ENCODE data around the gene CBR4.
"Not testable (repeated sequence)": the region's sequence is repeated elsewhere in the genome, so short reads cannot be mapped to it uniquely, and the experiment has no call there.

CBR4 gene

DNA sequence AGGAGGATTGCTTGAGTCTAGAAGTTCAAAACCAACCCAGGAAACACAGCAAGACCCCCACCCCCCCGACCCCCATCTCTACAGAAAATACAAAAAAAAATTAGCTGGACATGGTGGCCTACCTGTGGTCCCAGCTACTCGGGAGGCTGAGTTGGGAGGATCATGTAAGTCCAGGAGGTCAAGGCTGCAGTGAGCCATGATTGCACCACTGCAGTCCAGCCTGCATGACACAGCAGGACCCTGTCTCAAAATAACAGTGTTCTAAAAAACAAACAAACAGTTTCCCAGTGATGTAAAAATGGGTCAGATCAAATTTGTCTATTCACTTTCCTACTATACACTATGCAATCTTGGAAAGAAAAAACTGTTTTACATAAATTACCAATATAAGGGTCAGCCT, 2.0 kb upstream of the CBR4 start:
- H3K36me3 ChIP-seq (ENCODE audit: control insufficient read depth, insufficient read depth, low read length), result no peaks in the 10 kb centered on the region
- no peaks in the 10 kb centered on the region for H3K27me3 ChIP-seq (ENCODE audit: control insufficient read depth, insufficient read depth, low read length)
- no peak overlapping the region for H3K27ac ChIP-seq (ENCODE audit: low read depth, low read length)
- peaks cover 22% of the 10 kb centered on the region for H3K4me1 ChIP-seq (ENCODE audit: control insufficient read depth, insufficient read depth, low read length)
- H3K9me3 ChIP-seq (ENCODE audit: control insufficient read depth, insufficient read depth, low read depth, low read length), result no peaks in the 10 kb centered on the region
- H3K9ac ChIP-seq (ENCODE audit: low read length), result no peak overlapping the region
- H3K4me3 ChIP-seq (ENCODE audit: low read depth, low read length), result no peak overlapping the region

DNA sequence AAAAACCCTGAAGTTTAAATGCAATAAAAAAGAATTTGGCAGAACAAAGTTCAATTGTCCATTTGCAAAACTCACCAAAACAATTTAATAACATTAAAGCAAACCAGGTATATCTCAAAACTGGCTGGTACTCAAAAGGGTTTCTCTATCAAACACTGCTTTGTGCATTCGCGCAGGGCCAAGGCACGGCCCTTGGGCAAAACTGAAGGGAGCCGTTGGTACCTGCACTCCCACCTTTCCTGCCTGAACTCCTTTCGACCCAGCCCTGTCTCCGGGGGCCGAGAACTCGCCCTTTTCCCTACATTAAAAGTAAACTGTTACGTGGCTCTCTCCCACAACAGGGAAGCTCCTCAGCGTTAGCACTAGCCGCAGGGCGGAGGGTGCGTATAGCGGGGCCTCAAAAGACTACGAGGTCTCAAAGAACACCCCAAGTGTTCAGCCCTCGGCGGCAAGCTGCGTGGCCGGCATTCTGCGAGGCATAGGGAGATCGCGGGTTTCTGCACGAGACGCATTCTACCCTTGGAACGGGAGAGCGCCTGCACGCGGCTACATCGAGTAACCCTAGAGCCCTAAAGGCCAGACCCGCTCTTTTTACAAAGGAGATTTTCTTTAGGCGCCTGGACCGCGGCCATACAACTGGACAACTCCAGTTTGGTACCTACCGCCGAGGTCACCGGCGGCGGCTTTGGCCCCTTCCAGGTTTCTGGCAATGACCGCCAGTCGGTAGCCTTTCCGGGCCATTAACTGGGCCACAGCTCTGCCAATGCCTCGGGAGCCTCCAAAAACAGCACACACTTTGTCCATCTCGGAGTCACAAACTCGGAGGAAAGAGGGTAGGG, 550 bp downstream of the CBR4 start:
- peaks cover 25% of the 10 kb centered on the region for H3K4me1 ChIP-seq (ENCODE audit: control insufficient read depth, insufficient read depth, low read length)
- peaks cover 24% of the 10 kb centered on the region for H3K36me3 ChIP-seq (ENCODE audit: control insufficient read depth, insufficient read depth, low read length)
- H3K9ac ChIP-seq (ENCODE audit: low read length), result peak overlapping the region; percentile 95
- H3K4me3 ChIP-seq (ENCODE audit: low read depth, low read length), result peak overlapping the region; percentile 95
- H3K27me3 ChIP-seq (ENCODE audit: control insufficient read depth, insufficient read depth, low read length), result no peaks in the 10 kb centered on the region
- H3K27ac ChIP-seq (ENCODE audit: low read depth, low read length), result peak overlapping the region; percentile 86
- H3K9me3 ChIP-seq (ENCODE audit: control insufficient read depth, insufficient read depth, low read depth, low read length), result no peaks in the 10 kb centered on the region

DNA sequence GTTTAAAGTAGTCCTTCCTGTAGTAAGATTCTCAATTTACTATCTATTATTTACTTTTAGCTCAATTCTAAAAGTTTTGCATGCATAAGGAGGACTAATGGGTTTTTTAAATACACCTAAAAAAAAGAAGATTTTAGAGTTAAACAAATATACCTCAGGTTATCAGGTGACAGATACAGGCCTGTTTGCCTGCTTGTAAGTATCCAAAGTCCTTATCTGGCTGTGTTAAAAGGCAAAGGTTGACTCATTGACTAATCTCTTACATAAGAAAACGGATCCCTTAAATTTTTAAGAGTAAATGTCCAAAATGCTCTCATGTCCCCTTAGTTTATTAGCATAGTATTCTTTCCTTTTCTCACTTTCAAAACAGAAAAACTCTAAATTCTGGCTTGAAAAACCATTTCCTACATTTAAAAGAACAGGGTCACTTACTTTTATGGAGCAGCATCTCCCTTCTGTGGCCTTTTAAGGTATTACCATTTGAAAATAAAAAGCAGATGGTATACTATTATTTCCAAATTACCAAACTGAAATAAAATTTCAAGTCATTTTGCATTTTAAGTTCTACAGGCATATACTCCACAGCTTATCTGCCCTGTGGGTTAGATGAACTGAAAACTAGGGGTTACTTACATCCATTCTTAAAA, 4.5 kb downstream of the CBR4 start:
- H3K4me1 ChIP-seq (ENCODE audit: control insufficient read depth, insufficient read depth, low read length), result peaks cover 25% of the 10 kb centered on the region
- H3K4me3 ChIP-seq (ENCODE audit: low read depth, low read length), result no peak overlapping the region
- H3K9me3 ChIP-seq (ENCODE audit: control insufficient read depth, insufficient read depth, low read depth, low read length), result no peaks in the 10 kb centered on the region
- H3K27me3 ChIP-seq (ENCODE audit: control insufficient read depth, insufficient read depth, low read length), result no peaks in the 10 kb centered on the region
- no peak overlapping the region for H3K9ac ChIP-seq (ENCODE audit: low read length)
- H3K36me3 ChIP-seq (ENCODE audit: control insufficient read depth, insufficient read depth, low read length), result peaks cover 57% of the 10 kb centered on the region
- H3K27ac ChIP-seq (ENCODE audit: low read depth, low read length), result no peak overlapping the region

DNA sequence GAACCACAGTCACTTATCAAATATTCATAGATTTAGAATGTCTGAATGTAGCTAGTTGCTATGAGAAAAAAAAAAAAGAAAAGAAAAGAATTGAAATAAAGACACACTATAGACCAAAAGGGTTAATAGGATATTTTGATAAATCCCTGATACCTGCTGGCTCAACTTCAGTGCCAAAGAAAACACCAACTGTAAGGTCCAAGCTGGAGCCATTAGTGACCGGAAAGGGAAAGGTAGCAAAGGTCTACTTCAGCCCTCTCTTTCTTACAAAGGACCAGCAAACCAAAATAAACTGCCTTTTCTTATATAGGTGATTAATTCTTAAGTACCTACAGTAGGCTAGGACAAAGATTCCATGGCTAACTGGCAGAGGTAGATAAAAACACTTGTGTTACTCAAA, 9.7 kb downstream of the CBR4 start:
- no peak overlapping the region for H3K27ac ChIP-seq (ENCODE audit: low read depth, low read length)
- H3K9ac ChIP-seq (ENCODE audit: low read length), result no peak overlapping the region
- no peak overlapping the region for H3K4me3 ChIP-seq (ENCODE audit: low read depth, low read length)
- peaks cover 89% of the 10 kb centered on the region for H3K36me3 ChIP-seq (ENCODE audit: control insufficient read depth, insufficient read depth, low read length)
- no peaks in the 10 kb centered on the region for H3K9me3 ChIP-seq (ENCODE audit: control insufficient read depth, insufficient read depth, low read depth, low read length)
- no peaks in the 10 kb centered on the region for H3K4me1 ChIP-seq (ENCODE audit: control insufficient read depth, insufficient read depth, low read length)
- no peaks in the 10 kb centered on the region for H3K27me3 ChIP-seq (ENCODE audit: control insufficient read depth, insufficient read depth, low read length)

DNA sequence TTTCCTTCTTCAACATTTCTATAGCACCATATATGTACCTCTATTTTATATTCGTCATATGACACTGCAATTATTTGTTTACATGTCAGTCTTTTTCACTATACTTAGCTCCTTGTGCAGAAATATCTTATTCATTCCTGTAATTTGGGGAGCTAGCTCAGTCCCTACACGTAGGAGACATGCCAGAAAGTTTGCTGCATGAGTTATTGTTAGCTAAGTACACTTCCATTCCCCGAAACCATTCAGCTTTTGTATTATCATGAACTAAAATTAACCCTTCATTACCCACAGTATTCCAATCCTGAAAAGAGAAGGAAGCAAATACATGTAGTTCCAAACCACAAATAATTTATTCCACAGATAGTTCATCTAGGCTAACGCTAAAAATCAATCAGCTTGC, 10.2 kb downstream of the CBR4 start:
- Histone ChIP-seq H3K9me3 (ENCODE audit: control insufficient read depth, insufficient read depth, low read depth, low read length) (no peaks in the 10 kb centered on the region), H3K36me3 (ENCODE audit: control insufficient read depth, insufficient read depth, low read length) (peaks cover 89% of the 10 kb centered on the region), H3K9ac (ENCODE audit: low read length) (no peak overlapping the region), H3K4me1 (ENCODE audit: control insufficient read depth, insufficient read depth, low read length) (no peaks in the 10 kb centered on the region), H3K27me3 (ENCODE audit: control insufficient read depth, insufficient read depth, low read length) (no peaks in the 10 kb centered on the region), H3K4me3 (ENCODE audit: low read depth, low read length) (no peak overlapping the region), H3K27ac (ENCODE audit: low read depth, low read length) (no peak overlapping the region)

DNA sequence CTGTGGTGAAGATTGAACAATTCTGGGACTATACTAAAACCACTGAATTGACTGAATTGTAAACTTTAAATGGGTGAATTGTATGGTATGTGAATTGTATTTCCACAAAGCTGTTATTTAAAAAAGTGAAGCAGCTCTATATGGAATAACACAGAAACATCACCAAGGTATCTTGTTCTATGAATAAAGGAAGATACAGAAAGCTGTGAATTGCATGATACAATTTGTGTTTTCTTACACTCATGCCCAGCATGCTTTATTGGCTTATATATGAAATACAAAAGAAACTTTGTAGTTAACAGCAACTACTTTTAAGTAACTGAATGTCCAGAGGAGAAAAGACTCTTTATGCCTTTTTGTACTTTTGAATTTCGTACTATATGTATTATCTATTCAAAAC, 11.5 kb downstream of the CBR4 start:
- Histone ChIP-seq H3K9me3 (ENCODE audit: control insufficient read depth, insufficient read depth, low read depth, low read length) (no peaks in the 10 kb centered on the region), H3K9ac (ENCODE audit: low read length) (no peak overlapping the region), H3K27ac (ENCODE audit: low read depth, low read length) (no peak overlapping the region), H3K4me1 (ENCODE audit: control insufficient read depth, insufficient read depth, low read length) (no peaks in the 10 kb centered on the region), H3K36me3 (ENCODE audit: control insufficient read depth, insufficient read depth, low read length) (peaks cover 89% of the 10 kb centered on the region), H3K27me3 (ENCODE audit: control insufficient read depth, insufficient read depth, low read length) (no peaks in the 10 kb centered on the region), H3K4me3 (ENCODE audit: low read depth, low read length) (no peak overlapping the region)

DNA sequence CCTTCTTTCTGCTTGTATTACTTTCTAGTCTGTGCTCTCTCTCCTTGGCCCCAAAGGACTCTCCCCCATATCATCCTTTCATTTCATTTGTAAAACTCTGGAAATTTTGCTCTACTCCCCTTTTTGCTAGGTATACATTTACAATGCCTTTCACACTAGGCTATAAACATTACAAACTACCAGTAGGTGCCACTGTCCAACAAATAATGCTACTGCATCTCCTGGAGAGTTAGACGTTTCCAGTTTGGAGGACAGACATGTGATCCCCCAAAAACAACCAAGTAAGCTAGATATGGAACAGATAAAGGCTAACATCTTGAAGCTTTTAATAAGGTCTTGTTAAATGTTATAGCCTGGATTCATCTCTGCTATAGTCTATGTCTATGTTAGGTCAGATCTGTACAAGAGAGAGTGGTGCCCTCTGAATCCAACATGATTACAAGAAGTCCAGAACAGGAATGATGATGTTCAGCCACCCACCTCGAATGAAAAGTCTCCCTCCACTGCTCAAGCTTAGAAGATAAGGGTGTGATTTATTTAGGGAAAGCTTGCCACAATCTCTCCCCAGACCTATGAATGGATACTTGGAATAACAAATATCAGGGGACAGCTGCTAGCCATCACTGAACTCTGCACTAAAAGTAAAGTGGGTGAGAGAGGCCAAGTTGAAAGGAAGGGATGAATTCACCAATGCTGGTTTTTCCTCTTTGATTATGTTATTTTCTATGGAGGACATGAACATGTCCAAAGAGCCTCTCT, 14.3 kb downstream of the CBR4 start:
- H3K9ac ChIP-seq (ENCODE audit: low read length), result no peak overlapping the region
- no peak overlapping the region for H3K27ac ChIP-seq (ENCODE audit: low read depth, low read length)
- H3K27me3 ChIP-seq (ENCODE audit: control insufficient read depth, insufficient read depth, low read length), result no peaks in the 10 kb centered on the region
- H3K36me3 ChIP-seq (ENCODE audit: control insufficient read depth, insufficient read depth, low read length), result peaks cover 72% of the 10 kb centered on the region
- H3K4me1 ChIP-seq (ENCODE audit: control insufficient read depth, insufficient read depth, low read length), result no peaks in the 10 kb centered on the region
- H3K4me3 ChIP-seq (ENCODE audit: low read depth, low read length), result no peak overlapping the region
- H3K9me3 ChIP-seq (ENCODE audit: control insufficient read depth, insufficient read depth, low read depth, low read length), result no peaks in the 10 kb centered on the region

DNA sequence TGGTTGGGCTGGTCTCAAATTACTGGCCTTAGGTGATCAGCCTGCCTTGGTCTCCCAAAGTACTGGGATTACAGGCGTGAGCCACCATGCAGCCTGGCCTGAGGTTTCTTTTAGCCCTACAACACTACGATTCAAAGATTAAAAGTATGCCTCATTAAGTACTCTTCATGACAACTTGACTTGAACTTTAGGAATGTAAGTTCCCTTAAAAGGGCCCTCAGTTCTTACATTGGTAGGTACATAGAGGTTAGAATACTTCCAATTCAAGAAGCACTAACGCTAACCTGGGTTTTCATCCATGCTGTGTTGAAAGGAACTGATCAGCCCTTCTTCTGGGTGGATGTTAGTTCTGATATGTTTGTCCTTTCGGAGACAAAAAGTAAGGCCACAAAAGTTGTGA, 15.1 kb downstream of the CBR4 start:
- Histone ChIP-seq H3K27ac (ENCODE audit: low read depth, low read length) (no peak overlapping the region), H3K9ac (ENCODE audit: low read length) (no peak overlapping the region), H3K4me1 (ENCODE audit: control insufficient read depth, insufficient read depth, low read length) (no peaks in the 10 kb centered on the region), H3K4me3 (ENCODE audit: low read depth, low read length) (no peak overlapping the region), H3K27me3 (ENCODE audit: control insufficient read depth, insufficient read depth, low read length) (no peaks in the 10 kb centered on the region), H3K9me3 (ENCODE audit: control insufficient read depth, insufficient read depth, low read depth, low read length) (no peaks in the 10 kb centered on the region), H3K36me3 (ENCODE audit: control insufficient read depth, insufficient read depth, low read length) (peaks cover 69% of the 10 kb centered on the region)

DNA sequence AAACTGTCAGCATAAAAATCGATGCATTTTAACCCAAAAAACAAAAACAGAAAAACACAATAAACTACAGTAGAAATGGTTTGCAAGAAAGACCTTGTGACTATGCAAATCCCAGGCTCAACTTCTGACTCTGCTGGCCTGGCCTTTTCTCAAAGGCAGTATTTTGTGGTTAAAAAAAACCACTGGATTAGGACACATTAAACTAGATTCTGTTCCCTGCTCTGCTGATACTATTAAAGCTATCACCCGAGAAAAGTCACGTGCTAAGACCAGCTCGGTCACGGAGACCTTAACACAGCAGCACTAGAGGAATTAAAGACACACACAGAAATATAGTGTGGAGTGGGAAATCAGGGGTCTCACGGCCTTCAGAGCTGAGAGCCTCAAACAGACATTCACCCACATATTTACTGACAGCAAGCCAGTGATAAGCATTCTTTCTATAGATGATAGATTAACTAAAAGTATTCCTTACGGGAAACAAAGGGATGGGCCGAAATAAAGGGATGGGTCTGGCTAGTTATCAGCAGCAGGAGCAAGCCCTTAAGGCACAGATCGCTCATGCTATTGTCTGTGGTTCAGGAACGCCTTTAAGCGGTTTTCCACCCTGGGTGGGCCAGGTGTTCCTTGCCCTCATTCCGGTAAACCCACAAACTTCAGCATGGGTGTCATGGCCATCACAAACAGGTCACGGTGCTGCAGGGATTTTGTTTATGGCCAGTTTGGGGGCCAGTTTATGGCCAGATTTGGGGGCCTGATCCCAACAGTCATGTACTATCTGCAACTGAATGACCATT, 16.1 kb downstream of the CBR4 start:
- no peaks in the 10 kb centered on the region for H3K27me3 ChIP-seq (ENCODE audit: control insufficient read depth, insufficient read depth, low read length)
- no peak overlapping the region for H3K27ac ChIP-seq (ENCODE audit: low read depth, low read length)
- H3K4me3 ChIP-seq (ENCODE audit: low read depth, low read length), result no peak overlapping the region
- H3K9ac ChIP-seq (ENCODE audit: low read length), result no peak overlapping the region
- peaks cover 71% of the 10 kb centered on the region for H3K36me3 ChIP-seq (ENCODE audit: control insufficient read depth, insufficient read depth, low read length)
- no peaks in the 10 kb centered on the region for H3K4me1 ChIP-seq (ENCODE audit: control insufficient read depth, insufficient read depth, low read length)
- H3K9me3 ChIP-seq (ENCODE audit: control insufficient read depth, insufficient read depth, low read depth, low read length), result no peaks in the 10 kb centered on the region

DNA sequence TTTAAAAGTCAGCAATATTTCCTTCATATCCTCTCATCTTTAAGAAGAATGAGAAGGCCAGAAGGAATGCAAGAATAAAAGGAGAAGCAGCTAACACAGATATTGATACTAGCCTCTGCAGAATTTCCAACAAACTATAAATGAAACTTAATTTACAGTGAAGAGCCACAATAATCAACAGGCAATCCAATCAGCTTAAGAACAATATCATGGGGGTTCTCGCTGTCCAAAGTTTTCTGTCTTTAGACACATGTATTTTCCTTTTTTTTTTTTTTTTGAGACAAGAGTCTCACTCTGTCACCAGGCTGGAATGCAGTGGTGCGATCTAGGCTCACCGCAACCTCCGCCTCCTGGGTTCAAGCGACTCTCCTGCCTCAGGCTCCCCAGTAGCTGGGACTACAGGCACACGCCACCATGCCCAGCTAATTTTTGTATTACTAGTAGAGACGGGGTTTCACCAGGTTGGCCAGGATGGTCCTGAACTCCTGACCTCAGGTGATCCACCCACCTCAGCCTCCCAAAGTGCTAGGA, 17.0 kb downstream of the CBR4 start:
- not testable (repeated sequence) for H3K4me3 ChIP-seq (ENCODE audit: low read depth, low read length); H3K9me3 ChIP-seq (ENCODE audit: control insufficient read depth, insufficient read depth, low read depth, low read length); H3K9ac ChIP-seq (ENCODE audit: low read length); H3K27ac ChIP-seq (ENCODE audit: low read depth, low read length); H3K27me3 ChIP-seq (ENCODE audit: control insufficient read depth, insufficient read depth, low read length); H3K4me1 ChIP-seq (ENCODE audit: control insufficient read depth, insufficient read depth, low read length)
- peaks cover 69% of the 10 kb centered on the region for H3K36me3 ChIP-seq (ENCODE audit: control insufficient read depth, insufficient read depth, low read length)
